ENCODE measurements around the gene PRKAB1. TPM values are rescaled to one million over a fixed set of nuclear protein-coding genes. Genes with fewer than 3 reads are reported as not detected.
A peak's percentile ranks its signal among the peaks of the same experiment; 100 is the strongest.
"Not testable (repeated sequence)": the region's sequence is repeated elsewhere in the genome, so short reads cannot be mapped to it uniquely, and the experiment has no call there.

The PRKAB1 gene
- 10 to 100 TPM; 26.6 to 28.9 TPM for total RNA-seq

DNA sequence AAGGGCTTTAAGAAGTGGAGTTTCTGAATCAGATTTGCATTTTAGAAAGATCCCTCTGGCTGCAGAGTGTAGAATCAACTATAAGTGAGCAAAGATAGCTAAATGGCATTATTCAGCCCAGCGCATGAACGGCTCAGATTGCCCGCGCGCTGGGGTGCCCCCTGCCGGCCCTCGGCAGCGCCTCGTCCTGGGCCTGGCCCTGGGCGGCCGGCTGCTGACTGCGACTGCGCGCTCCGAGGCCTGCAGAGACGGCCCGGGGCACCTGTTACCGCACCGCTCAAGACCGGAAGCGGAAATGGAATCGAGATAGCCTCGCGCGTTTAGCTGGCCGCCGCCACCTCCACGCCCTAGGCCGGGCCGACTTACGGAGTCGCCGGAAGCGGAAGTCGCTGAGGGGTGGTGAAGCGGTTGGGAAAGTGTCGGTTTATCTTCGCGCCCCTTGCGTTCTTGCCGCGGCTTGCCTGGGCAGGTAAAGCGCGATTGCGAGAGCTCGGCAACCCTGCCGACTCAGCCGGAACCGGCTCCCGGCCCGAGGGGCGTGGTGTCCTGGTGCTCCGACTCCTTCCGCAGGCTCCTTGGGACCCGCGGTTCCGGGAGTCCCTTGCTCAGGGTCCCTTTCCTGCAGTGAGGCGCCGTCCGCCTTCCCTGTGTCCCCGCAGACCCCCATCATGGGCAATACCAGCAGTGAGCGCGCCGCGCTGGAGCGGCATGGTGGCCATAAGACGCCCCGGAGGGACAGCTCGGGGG lies at the start of gene PRKAB1:
TSS of gene PRKAB1 (plus strand) at position 557 of the 747 bp plus-strand sequence. CDS start at position 669, 112 bp downstream.
- Mint-ChIP-seq H3K27ac (peak within 1 kb of the TSS; percentile 90), H3K4me3 (peak within 1 kb of the TSS; percentile 87), H3K36me3 (ENCODE audit: low read depth) (peaks cover 45% of the 10 kb centered on the region), H3K4me1 (peaks cover 24% of the 10 kb centered on the region), H3K27me3 (no peaks in the 10 kb centered on the region), H3K9me3 (no peaks in the 10 kb centered on the region)
- peak; percentile 95 for ATAC-seq (replicated peaks)

DNA sequence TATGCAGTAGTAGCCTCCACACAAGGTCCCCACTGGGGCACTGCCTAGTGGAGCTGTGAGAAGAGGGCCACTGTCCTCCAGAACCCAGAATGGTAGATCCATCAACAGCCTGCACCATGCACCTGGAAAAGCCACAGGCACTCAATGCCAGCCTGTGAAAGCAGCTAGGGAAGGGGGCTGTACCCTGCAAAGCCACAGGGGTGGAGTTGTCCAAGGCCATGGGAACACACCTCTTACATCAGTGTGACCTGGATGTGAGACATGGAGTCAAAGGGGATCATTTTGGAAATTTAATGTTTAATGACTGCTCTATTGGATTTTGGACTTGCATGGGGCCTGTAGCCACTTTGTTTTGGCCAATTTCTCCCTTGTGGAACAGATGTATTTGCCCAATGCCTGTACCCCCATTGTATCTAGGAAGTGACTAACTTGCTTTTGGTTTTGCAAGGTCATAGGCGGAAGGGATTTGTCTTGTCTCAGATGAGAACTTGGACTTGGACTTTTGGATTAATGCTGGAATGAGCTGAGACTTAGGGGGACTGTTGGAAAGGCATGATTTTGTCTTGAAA lies 49.5 kb upstream of the PRKAB1 start:
- not testable (repeated sequence) for ATAC-seq (replicated peaks); H3K4me1 Mint-ChIP-seq; H3K4me3 Mint-ChIP-seq; H3K36me3 Mint-ChIP-seq (ENCODE audit: low read depth); H3K27ac Mint-ChIP-seq; H3K9me3 Mint-ChIP-seq
- H3K27me3 Mint-ChIP-seq: peaks cover 41% of the 10 kb centered on the region

DNA sequence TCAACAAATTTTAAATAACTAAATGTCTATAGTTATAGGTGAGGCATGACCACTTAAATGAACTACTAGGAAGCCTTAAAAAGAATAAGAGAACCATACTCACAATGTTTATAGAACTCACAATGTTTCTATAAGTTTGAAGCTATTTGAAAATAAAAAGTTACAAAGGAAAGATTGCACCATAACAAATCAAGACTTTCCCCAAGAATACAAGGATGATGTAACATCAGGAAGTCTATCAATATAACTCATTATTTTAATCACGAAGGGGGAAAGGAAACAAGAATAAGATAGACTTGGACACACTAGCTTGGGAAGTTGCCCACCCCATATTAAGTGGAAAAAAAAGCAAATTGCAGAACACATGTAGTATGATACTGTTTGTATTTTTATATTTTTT lies 47.4 kb upstream of the PRKAB1 start:
- Mint-ChIP-seq H3K4me3 (no peak overlapping the region), H3K27ac (no peak overlapping the region), H3K4me1 (no peaks in the 10 kb centered on the region), H3K27me3 (peaks cover 37% of the 10 kb centered on the region), H3K36me3 (ENCODE audit: low read depth) (no peaks in the 10 kb centered on the region), H3K9me3 (peaks cover 8% of the 10 kb centered on the region)
- ATAC-seq (replicated peaks): no peak

DNA sequence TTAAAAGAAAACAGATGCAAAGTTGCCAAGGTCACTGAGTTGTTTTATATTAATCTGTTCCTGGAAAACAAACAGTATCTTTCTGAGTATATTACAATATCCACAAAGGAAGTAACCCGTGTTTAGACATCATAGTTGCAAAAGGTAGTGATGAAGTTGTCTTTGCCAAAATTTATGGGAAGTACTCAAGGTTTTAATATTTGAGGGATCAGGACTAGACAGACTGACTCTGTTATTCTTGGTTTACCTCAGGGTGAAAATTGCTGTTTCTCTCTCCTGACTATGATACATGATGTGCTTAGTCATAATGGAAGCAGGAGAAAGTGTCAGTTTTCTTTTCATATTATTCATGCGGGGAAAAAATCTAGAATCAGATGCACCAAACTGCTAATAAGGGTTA lies 46.1 kb upstream of the PRKAB1 start:
- H3K27me3 Mint-ChIP-seq: peaks cover 41% of the 10 kb centered on the region
- no peaks in the 10 kb centered on the region for H3K36me3 Mint-ChIP-seq (ENCODE audit: low read depth)
- no peaks in the 10 kb centered on the region for H3K4me1 Mint-ChIP-seq
- H3K27ac Mint-ChIP-seq: no peak overlapping the region
- peaks cover 8% of the 10 kb centered on the region for H3K9me3 Mint-ChIP-seq
- ATAC-seq (replicated peaks): peak; percentile 57
- H3K4me3 Mint-ChIP-seq: no peak overlapping the region

DNA sequence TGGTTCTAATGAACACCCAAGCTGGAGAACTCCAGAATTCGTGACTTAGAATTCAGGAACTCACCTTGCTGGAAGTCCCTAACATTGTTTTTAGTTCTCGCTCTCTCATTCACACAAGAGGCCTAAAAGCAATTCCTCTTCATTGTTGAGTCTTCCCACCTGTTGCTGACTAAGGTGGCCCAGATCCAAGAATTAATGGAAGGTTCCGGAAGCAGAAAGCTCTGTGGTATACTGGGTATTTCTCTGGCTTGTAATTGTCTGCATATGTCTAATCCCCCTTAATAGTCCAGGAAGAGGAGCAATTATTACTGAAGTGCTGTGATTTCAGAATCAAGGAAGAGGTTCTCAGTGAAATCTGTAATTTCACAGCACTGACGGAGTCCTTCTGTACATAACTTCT lies 43.0 kb upstream of the PRKAB1 start:
- ATAC-seq (replicated peaks): no peak
- Mint-ChIP-seq H3K27me3 (peaks cover 33% of the 10 kb centered on the region), H3K36me3 (ENCODE audit: low read depth) (no peaks in the 10 kb centered on the region)

GRCh38 chr12:119627019-119627643 lies 40.8 kb upstream of the PRKAB1 start:
- no peaks in the 10 kb centered on the region for H3K9me3 Mint-ChIP-seq
- peaks cover 34% of the 10 kb centered on the region for H3K27me3 Mint-ChIP-seq
- no peak overlapping the region for H3K4me3 Mint-ChIP-seq
- H3K4me1 Mint-ChIP-seq: no peaks in the 10 kb centered on the region
- H3K27ac Mint-ChIP-seq: no peak overlapping the region
- ATAC-seq (replicated peaks): no peak
- H3K36me3 Mint-ChIP-seq (ENCODE audit: low read depth): no peaks in the 10 kb centered on the region

More for the DNA sequence above, 43.0 kb upstream of the PRKAB1 start:
- no peaks in the 10 kb centered on the region for H3K4me1 Mint-ChIP-seq
- H3K27ac Mint-ChIP-seq: no peak overlapping the region
- H3K9me3 Mint-ChIP-seq: no peaks in the 10 kb centered on the region
- H3K4me3 Mint-ChIP-seq: no peak overlapping the region

DNA sequence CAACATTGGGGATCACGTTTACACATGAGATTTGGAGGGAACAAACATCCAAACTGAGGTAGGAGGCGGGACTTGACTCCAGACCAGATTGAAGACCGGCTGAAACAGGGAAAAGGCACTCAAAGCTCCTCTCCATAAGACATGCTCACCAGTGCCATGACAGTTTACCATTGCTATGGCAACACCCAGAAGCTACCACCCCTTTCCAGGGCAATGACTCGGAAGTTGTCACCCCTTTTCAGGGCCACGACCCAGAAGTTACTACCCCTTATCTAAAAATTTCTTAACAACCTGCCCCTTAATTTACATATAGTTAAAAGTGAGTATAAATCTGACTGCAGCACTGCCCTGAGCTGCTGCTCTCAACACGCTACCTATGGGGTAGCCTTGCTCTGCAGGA lies 40.2 kb upstream of the PRKAB1 start:
- no peak for ATAC-seq (replicated peaks)

GRCh38 chr12:119630223-119630780 lies 37.6 kb upstream of the PRKAB1 start:
- no peaks in the 10 kb centered on the region for H3K4me1 Mint-ChIP-seq
- H3K27ac Mint-ChIP-seq: no peak overlapping the region
- H3K36me3 Mint-ChIP-seq (ENCODE audit: low read depth): no peaks in the 10 kb centered on the region
- H3K9me3 Mint-ChIP-seq: no peaks in the 10 kb centered on the region
- ATAC-seq (replicated peaks): no peak
- H3K27me3 Mint-ChIP-seq: peaks cover 25% of the 10 kb centered on the region
- no peak overlapping the region for H3K4me3 Mint-ChIP-seq

More for the DNA sequence above, 40.2 kb upstream of the PRKAB1 start:
- Mint-ChIP-seq H3K4me3 (no peak overlapping the region), H3K27ac (no peak overlapping the region), H3K4me1 (no peaks in the 10 kb centered on the region), H3K9me3 (no peaks in the 10 kb centered on the region), H3K36me3 (ENCODE audit: low read depth) (no peaks in the 10 kb centered on the region), H3K27me3 (peaks cover 32% of the 10 kb centered on the region)

DNA sequence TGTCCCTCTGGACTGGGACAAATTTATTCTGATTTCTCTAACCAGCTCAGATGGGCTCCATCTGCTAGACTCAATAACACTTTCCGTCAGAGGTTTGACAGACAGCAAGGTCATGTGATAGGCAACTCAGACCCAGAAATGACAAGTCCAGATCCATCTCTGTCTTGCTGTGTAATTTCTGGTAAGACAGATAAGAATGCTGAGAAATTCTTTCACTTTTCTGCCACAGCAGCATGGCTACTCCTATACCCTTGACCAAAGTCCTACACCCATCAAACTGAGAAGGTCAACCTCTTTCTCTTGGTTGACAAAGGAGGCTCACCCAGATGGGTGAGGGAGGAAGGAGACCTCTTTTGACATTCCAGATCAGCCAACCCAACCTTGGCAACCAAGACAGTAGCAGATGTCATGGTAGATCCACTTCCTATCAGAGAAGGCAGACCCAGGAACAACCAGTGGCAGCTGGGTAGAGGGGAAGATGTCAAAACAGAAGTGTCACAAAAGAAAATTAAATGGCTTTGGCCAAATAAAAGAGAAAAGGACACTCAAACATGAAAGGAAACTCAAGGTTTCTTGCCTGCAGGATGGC lies 36.9 kb upstream of the PRKAB1 start:
- H3K4me1 Mint-ChIP-seq: no peaks in the 10 kb centered on the region
- H3K27ac Mint-ChIP-seq: no peak overlapping the region
- no peaks in the 10 kb centered on the region for H3K36me3 Mint-ChIP-seq (ENCODE audit: low read depth)
- no peak for ATAC-seq (replicated peaks)
- no peaks in the 10 kb centered on the region for H3K9me3 Mint-ChIP-seq
- peaks cover 29% of the 10 kb centered on the region for H3K27me3 Mint-ChIP-seq
- H3K4me3 Mint-ChIP-seq: no peak overlapping the region

DNA sequence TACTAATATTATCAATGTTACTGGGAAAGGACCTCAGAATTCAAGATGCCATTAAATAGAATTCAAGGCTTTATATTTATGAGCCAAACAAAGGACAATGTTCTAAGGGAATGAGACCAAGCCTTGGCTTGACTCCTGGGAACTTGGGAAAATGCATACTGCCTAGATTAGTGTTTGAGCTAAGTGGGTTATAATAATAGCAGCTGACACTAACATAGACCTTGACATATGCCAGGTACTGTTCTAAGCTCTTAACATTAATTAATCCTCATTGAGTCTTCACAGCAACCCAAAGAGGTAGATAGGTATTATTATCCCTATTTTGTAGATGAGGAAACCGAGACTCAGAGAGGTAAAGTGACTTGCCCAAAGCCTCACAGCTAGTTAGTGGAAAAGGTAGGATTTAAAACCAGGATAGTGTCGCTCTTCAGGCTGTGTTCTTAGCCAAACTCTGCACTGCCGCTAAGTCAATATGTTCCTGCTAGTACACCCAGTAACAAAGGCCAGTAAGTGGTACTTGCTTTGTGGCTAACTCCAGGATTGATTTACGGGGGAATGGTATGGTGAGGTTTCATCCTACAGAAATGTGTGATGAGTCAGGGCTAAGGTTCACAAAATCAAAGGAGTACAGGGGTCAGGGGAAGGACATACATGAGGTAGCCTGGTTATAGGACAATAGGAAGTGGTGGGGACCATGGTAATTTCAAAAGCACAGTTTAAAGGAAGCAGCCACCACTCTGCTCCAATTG lies 35.8 kb upstream of the PRKAB1 start:
- Mint-ChIP-seq H3K27ac (no peak overlapping the region), H3K36me3 (ENCODE audit: low read depth) (no peaks in the 10 kb centered on the region), H3K27me3 (peaks cover 28% of the 10 kb centered on the region), H3K9me3 (no peaks in the 10 kb centered on the region), H3K4me3 (no peak overlapping the region), H3K4me1 (no peaks in the 10 kb centered on the region)
- no peak for ATAC-seq (replicated peaks)

- Mint-ChIP-seq H3K9me3 (no peaks in the 10 kb centered on the region), H3K36me3 (ENCODE audit: low read depth) (no peaks in the 10 kb centered on the region), H3K4me3 (no peak overlapping the region), H3K27me3 (peaks cover 31% of the 10 kb centered on the region), H3K27ac (no peak overlapping the region), H3K4me1 (no peaks in the 10 kb centered on the region)
- no peak for ATAC-seq (replicated peaks)
Measured at GRCh38 chr12:119634743-119635142, 33.2 kb upstream of the PRKAB1 start.

- no peak for ATAC-seq (replicated peaks)
- no peaks in the 10 kb centered on the region for H3K9me3 Mint-ChIP-seq
- no peak overlapping the region for H3K27ac Mint-ChIP-seq
- no peaks in the 10 kb centered on the region for H3K36me3 Mint-ChIP-seq (ENCODE audit: low read depth)
- H3K4me3 Mint-ChIP-seq: no peak overlapping the region
- H3K4me1 Mint-ChIP-seq: no peaks in the 10 kb centered on the region
- H3K27me3 Mint-ChIP-seq: peaks cover 11% of the 10 kb centered on the region
Measured at GRCh38 chr12:119642986-119643385, 24.9 kb upstream of the PRKAB1 start.

- Mint-ChIP-seq H3K4me1 (no peaks in the 10 kb centered on the region), H3K27me3 (peaks cover 8% of the 10 kb centered on the region)
Measured at GRCh38 chr12:119644930-119645329, 23.0 kb upstream of the PRKAB1 start.

GRCh38 chr12:119645535-119646059 lies 22.3 kb upstream of the PRKAB1 start:
- no peaks in the 10 kb centered on the region for H3K36me3 Mint-ChIP-seq (ENCODE audit: low read depth)
- H3K9me3 Mint-ChIP-seq: no peaks in the 10 kb centered on the region
- H3K27me3 Mint-ChIP-seq: peaks cover 8% of the 10 kb centered on the region
- H3K27ac Mint-ChIP-seq: no peak overlapping the region
- ATAC-seq (replicated peaks): no peak
- H3K4me1 Mint-ChIP-seq: no peaks in the 10 kb centered on the region
- no peak overlapping the region for H3K4me3 Mint-ChIP-seq

More at GRCh38 chr12:119644930-119645329, 23.0 kb upstream of the PRKAB1 start:
- Mint-ChIP-seq H3K27ac (no peak overlapping the region), H3K4me3 (no peak overlapping the region), H3K36me3 (ENCODE audit: low read depth) (no peaks in the 10 kb centered on the region), H3K9me3 (no peaks in the 10 kb centered on the region)
- no peak for ATAC-seq (replicated peaks)
